ENCODE measurements around the gene CENPH. TPM values are rescaled to one million over a fixed set of nuclear protein-coding genes. Genes with fewer than 3 reads are reported as not detected.

CENPH gene
- total and polyA plus RNA-seq, 2 donors (not counting 1 experiment from before 2014, with no cell fraction given) = 2.8 to 11.9 TPM

GRCh38 chr5:69238760-69239251 lies 49.4 kb downstream of the CENPH start:
- Mint-ChIP-seq H3K4me3 (no peak overlapping the region), H3K4me1 (peaks cover 61% of the 10 kb centered on the region), H3K27me3 (no peaks in the 10 kb centered on the region), H3K27ac (no peak overlapping the region), H3K9me3 (ENCODE audit: insufficient read depth) (no peaks in the 10 kb centered on the region)
- Histone ChIP-seq H3K4me1 (ENCODE audit: control insufficient read depth in 2 of 2, insufficient read depth in 2 of 2, low read length in 2 of 2) (peaks cover 6 to 20% of the 10 kb centered on the region in 2 donors), H2AFZ (ENCODE audit: insufficient read depth, low read depth, low read length, poor library complexity, severe bottlenecking) (no peak overlapping the region), H3K9me3 (ENCODE audit: control extremely low read depth in 1 of 3, control insufficient read depth in 2 of 3, insufficient read depth in 1 of 3, low read length in 2 of 3) (no peaks in the 10 kb centered on the region), H3K27ac (ENCODE audit: low read length in 2 of 2) (no peak overlapping the region), H3K9ac (ENCODE audit: low read length) (no peak overlapping the region), H3K79me2 (ENCODE audit: control insufficient read depth, insufficient read depth, low read length) (peaks cover 84% of the 10 kb centered on the region), H3K27me3 (replicated peaks in 1 of 4; ENCODE audit: control extremely low read depth in 1 of 4, control insufficient read depth in 3 of 4, insufficient read depth in 4 of 4, low read length in 3 of 4) (no peaks in the 10 kb centered on the region), H3K4me3 (ENCODE audit: control extremely low read depth in 1 of 5, extremely low read depth in 1 of 5, insufficient read depth in 1 of 5, low read depth in 2 of 5, low read length in 4 of 5) (no peak overlapping the region), H3K36me3 (replicated peaks in 1 of 2; ENCODE audit: control extremely low read depth in 1 of 2, control insufficient read depth in 1 of 2, extremely low read depth in 1 of 2, insufficient read depth in 2 of 2, low read length in 1 of 2) (peaks cover 7 to 11% of the 10 kb centered on the region in 2 experiments), H4K20me1 (ENCODE audit: control insufficient read depth, insufficient read depth, low read length, poor library complexity, severe bottlenecking) (peaks cover 15% of the 10 kb centered on the region), H3K4me2 (replicated peaks; ENCODE audit: low read depth, low read length, poor library complexity, severe bottlenecking) (no peak overlapping the region)
- no peak for DNase-seq
- ChIA-PET CTCF (no interaction called here), POLR2A (no interaction called here)
- TF ChIP-seq, protein P1, sequence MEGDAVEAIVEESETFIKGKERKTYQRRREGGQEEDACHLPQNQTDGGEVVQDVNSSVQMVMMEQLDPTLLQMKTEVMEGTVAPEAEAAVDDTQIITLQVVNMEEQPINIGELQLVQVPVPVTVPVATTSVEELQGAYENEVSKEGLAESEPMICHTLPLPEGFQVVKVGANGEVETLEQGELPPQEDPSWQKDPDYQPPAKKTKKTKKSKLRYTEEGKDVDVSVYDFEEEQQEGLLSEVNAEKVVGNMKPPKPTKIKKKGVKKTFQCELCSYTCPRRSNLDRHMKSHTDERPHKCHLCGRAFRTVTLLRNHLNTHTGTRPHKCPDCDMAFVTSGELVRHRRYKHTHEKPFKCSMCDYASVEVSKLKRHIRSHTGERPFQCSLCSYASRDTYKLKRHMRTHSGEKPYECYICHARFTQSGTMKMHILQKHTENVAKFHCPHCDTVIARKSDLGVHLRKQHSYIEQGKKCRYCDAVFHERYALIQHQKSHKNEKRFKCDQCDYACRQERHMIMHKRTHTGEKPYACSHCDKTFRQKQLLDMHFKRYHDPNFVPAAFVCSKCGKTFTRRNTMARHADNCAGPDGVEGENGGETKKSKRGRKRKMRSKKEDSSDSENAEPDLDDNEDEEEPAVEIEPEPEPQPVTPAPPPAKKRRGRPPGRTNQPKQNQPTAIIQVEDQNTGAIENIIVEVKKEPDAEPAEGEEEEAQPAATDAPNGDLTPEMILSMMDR (IDR thresholded peaks at IDR 0.05) = no peak
- no peak for TF ChIP-seq EZH2 (IDR thresholded peaks at IDR 0.05; ENCODE audit: borderline replicate concordance, insufficient read depth, low read depth, low read length, poor library complexity, severe bottlenecking)
- WGBS (ENCODE audit: insufficient coverage) = 100% methylated on average over 4 of the region's 6 CpGs
- intact Hi-C loops (cut with micrococcal nuclease) = no loop called here
- no peak for ATAC-seq (ENCODE audit: low read depth)

DNA sequence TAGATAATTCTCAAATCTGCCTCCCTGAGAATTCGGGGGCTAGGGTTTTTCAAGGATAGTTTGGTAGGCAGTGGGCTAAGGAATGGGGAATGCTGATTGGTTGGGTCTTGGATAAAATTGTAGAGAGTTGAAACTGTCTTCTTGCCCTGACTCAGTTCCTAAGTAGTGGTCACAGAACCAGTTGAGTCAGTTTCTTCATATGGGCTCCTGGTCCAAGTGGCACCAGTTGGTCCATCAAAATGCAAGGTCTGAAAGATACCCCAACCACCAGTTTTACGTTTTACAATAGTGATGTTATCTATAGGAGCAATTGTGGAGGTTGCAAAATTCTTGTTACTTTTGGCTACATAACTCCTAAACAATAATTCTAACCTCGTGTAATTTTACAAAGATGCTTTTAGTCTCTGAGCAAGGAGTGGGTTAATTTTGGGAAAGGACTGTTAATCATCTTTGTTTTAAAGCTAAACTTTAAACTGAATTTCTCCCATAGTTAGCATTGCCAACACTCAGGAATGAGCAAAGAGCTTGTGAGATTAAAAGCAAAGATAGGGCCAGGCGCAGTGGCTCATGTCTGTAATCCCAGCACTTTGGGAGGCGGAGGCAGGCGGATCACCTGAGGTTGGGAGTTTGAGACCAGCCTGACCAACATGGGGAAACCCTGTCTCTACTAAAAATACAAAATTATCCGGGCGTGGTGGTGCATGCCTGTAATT lies 53.0 kb downstream of the CENPH start:
- Mint-ChIP-seq H3K9me3 (ENCODE audit: insufficient read depth) (no peaks in the 10 kb centered on the region), H3K4me3 (no peak overlapping the region), H3K4me1 (peaks cover 52% of the 10 kb centered on the region), H3K27me3 (no peaks in the 10 kb centered on the region), H3K27ac (no peak overlapping the region)
- CTCF ChIA-PET = no interaction called here
- POLR2A ChIA-PET = no interaction called here
- Histone ChIP-seq H2AFZ (ENCODE audit: insufficient read depth, low read depth, low read length, poor library complexity, severe bottlenecking) (no peak overlapping the region), H3K4me2 (replicated peaks; ENCODE audit: low read depth, low read length, poor library complexity, severe bottlenecking) (no peak overlapping the region), H3K4me1 (ENCODE audit: control insufficient read depth in 2 of 2, insufficient read depth in 2 of 2, low read length in 2 of 2) (no peaks in the 10 kb centered on the region), H3K9me3 (ENCODE audit: control extremely low read depth in 1 of 3, control insufficient read depth in 2 of 3, insufficient read depth in 1 of 3, low read length in 2 of 3) (no peaks in the 10 kb centered on the region), H3K79me2 (ENCODE audit: control insufficient read depth, insufficient read depth, low read length) (peaks cover 92% of the 10 kb centered on the region), H4K20me1 (ENCODE audit: control insufficient read depth, insufficient read depth, low read length, poor library complexity, severe bottlenecking) (peaks cover 30% of the 10 kb centered on the region), H3K27me3 (replicated peaks in 1 of 4; ENCODE audit: control extremely low read depth in 1 of 4, control insufficient read depth in 3 of 4, insufficient read depth in 4 of 4, low read length in 3 of 4) (no peaks in the 10 kb centered on the region), H3K4me3 (ENCODE audit: control extremely low read depth in 1 of 5, extremely low read depth in 1 of 5, insufficient read depth in 1 of 5, low read depth in 2 of 5, low read length in 4 of 5) (no peak overlapping the region), H3K9ac (ENCODE audit: low read length) (no peak overlapping the region), H3K27ac (ENCODE audit: low read length in 2 of 2) (no peak overlapping the region), H3K36me3 (replicated peaks in 1 of 2; ENCODE audit: control extremely low read depth in 1 of 2, control insufficient read depth in 1 of 2, extremely low read depth in 1 of 2, insufficient read depth in 2 of 2, low read length in 1 of 2) (peaks cover 7 to 11% of the 10 kb centered on the region in 2 experiments)
- TF ChIP-seq, protein P1 (IDR thresholded peaks at IDR 0.05) = no peak
- TF ChIP-seq EZH2 (IDR thresholded peaks at IDR 0.05; ENCODE audit: borderline replicate concordance, insufficient read depth, low read depth, low read length, poor library complexity, severe bottlenecking) = no peak
- ATAC-seq (ENCODE audit: low read depth) = no peak
- no peak for DNase-seq
- intact Hi-C loops (cut with micrococcal nuclease) = no loop called here
- WGBS (ENCODE audit: insufficient coverage) = 100% methylated on average over 6 of the region's 8 CpGs

Measured in B cell (primary cell).